GM23338 (cell line): ENCODE data around the gene PIEZO2. TPM values are rescaled to one million over a fixed set of nuclear protein-coding genes. Genes with fewer than 3 reads are reported as not detected.

ENCODE experiments used
- ATAC-seq: fragments of 200-7000 bp; cut with Tn5 transposase; 3 replicates; pipeline ENCODE4 v1.9.1; 2020
- DNase-seq: peaks from one replicate; pipeline ENCODE4 v3.0.0-alpha.2; 2015; ENCODE audit warnings: low spot score
- H2AFZ ChIP-seq: fragments of 200-600 bp; sonication (generic); 2 replicates; pipeline ENCODE4 v1.8.0; 2016; ENCODE audit warnings: antibody characterized with exemption, mild to moderate bottlenecking, moderate library complexity
- H3F3A ChIP-seq: fragments of 200-600 bp; sonication (generic); replicated peaks from 2 replicates; pipeline ENCODE4 v1.8.0; 2017; ENCODE audit warnings: antibody characterized with exemption, mixed run types, low read depth
- H3K27ac ChIP-seq: fragments of 200-600 bp; sonication (generic); 2 replicates; pipeline ENCODE4 v1.6.1; 2016; ENCODE audit warnings: low read depth
- H3K27me3 ChIP-seq: fragments of 200-600 bp; sonication (generic); 2 replicates; pipeline ENCODE4 v1.8.0; 2016; ENCODE audit warnings: mild to moderate bottlenecking, mixed run types, moderate library complexity; ENCODE audit not compliant: insufficient read depth
- H3K36me3 ChIP-seq: fragments of 200-600 bp; sonication (generic); 2 replicates; pipeline ENCODE4 v1.8.0; 2016; ENCODE audit warnings: mild to moderate bottlenecking; ENCODE audit not compliant: insufficient read depth
- H3K4me1 ChIP-seq: fragments of 200-600 bp; sonication (generic); 2 replicates; pipeline ENCODE4 v1.8.0; 2016; ENCODE audit warnings: mild to moderate bottlenecking, moderate library complexity; ENCODE audit not compliant: insufficient read depth
- H3K4me2 ChIP-seq: fragments of 200-600 bp; sonication (generic); 2 replicates; pipeline ENCODE4 v1.7.1; 2017; ENCODE audit warnings: mixed run types
- H3K4me3 ChIP-seq: fragments of 200-600 bp; sonication (generic); 2 replicates; pipeline ENCODE4 v1.6.1; 2016; ENCODE audit warnings: mixed run types
- H3K79me2 ChIP-seq: fragments of 200-600 bp; sonication (generic); replicated peaks from 2 replicates; pipeline ENCODE4 v1.8.0; 2017; ENCODE audit warnings: mild to moderate bottlenecking; ENCODE audit not compliant: insufficient read depth
- H3K9me2 ChIP-seq: fragments of 200-600 bp; sonication (generic); 2 replicates; pipeline ENCODE4 v1.8.0; 2017; ENCODE audit not compliant: insufficient read depth
- H4K20me1 ChIP-seq: fragments of 200-600 bp; sonication (generic); replicated peaks from 2 replicates; pipeline ENCODE4 v1.8.0; 2017; ENCODE audit warnings: mild to moderate bottlenecking; ENCODE audit not compliant: insufficient read depth
- H3K27ac Mint-ChIP-seq: 2 replicates; pipeline ENCODE4 v1.8.0; 2020; ENCODE audit warnings: inconsistent platforms, mild to moderate bottlenecking, moderate library complexity, mixed read lengths
- H3K27me3 Mint-ChIP-seq: 3 replicates; pipeline ENCODE4 v1.8.0; 2022; ENCODE audit warnings: low read depth, mild to moderate bottlenecking, moderate library complexity, mixed read lengths, inconsistent platforms; ENCODE audit not compliant: insufficient read depth, poor library complexity
- H3K36me3 Mint-ChIP-seq: 3 replicates; pipeline ENCODE4 v1.8.0; 2021; ENCODE audit warnings: low read depth, mild to moderate bottlenecking, inconsistent platforms, moderate library complexity, mixed read lengths
- H3K4me1 Mint-ChIP-seq: 3 replicates; pipeline ENCODE4 v1.8.0; 2020; ENCODE audit warnings: mild to moderate bottlenecking, inconsistent platforms, mixed read lengths
- H3K4me3 Mint-ChIP-seq: 3 replicates; pipeline ENCODE4 v1.8.0; 2021; ENCODE audit warnings: moderate library complexity, mild to moderate bottlenecking, inconsistent platforms, mixed read lengths
- H3K9me3 Mint-ChIP-seq: 3 replicates; pipeline ENCODE4 v1.8.0; 2020; ENCODE audit warnings: moderate library complexity, mild to moderate bottlenecking, inconsistent platforms, mixed read lengths
- CREB1 ChIP-seq: fragments of 250-450 bp; sonication (Bioruptor Pico); IDR thresholded peaks from 2 replicates; pipeline ENCODE4 v1.5.0; 2020; ENCODE audit warnings: low read depth, mild to moderate bottlenecking, moderate library complexity
- ETS1 ChIP-seq: IDR thresholded peaks from 2 replicates; pipeline ENCODE4 v1.6.1; 2016; ENCODE audit warnings: antibody characterized with exemption
- EZH2 ChIP-seq: fragments of 200-600 bp; sonication (generic); IDR thresholded peaks from one replicate; pipeline ENCODE4 v1.8.0; 2017; ENCODE audit warnings: antibody characterized with exemption, mild to moderate bottlenecking, low read depth; ENCODE audit not compliant: unreplicated experiment
- EZH2phosphoT487 ChIP-seq: fragments of 200-600 bp; sonication (generic); IDR thresholded peaks from one replicate; pipeline ENCODE4 v1.8.1; 2018; ENCODE audit warnings: antibody characterized with exemption; ENCODE audit not compliant: unreplicated experiment
- JUNB ChIP-seq: IDR thresholded peaks from one replicate; pipeline ENCODE4 v1.6.1; 2016; ENCODE audit warnings: antibody characterized with exemption; ENCODE audit not compliant: unreplicated experiment
- NANOG ChIP-seq: IDR thresholded peaks from 2 replicates; pipeline ENCODE4 v1.6.1; 2016; ENCODE audit warnings: antibody characterized with exemption, borderline replicate concordance
- POLR2AphosphoS5 ChIP-seq: IDR thresholded peaks from 2 replicates; pipeline ENCODE4 v1.6.1; 2016; ENCODE audit warnings: antibody characterized with exemption, low read depth
- STAT1 ChIP-seq: IDR thresholded peaks from one replicate; pipeline ENCODE4 v1.6.1; 2016; ENCODE audit warnings: antibody characterized with exemption; ENCODE audit not compliant: unreplicated experiment
- ZNF114 ChIP-seq: fragments of 250-450 bp; sonication (Bioruptor Pico); IDR thresholded peaks from 2 replicates; pipeline ENCODE4 v1.5.0; 2020; ENCODE audit warnings: mild to moderate bottlenecking, moderate library complexity
- ZNF331 ChIP-seq: fragments of 250-450 bp; sonication (Bioruptor Pico); IDR thresholded peaks from 2 replicates; pipeline ENCODE4 v1.5.0; 2020; ENCODE audit warnings: low read depth, mild to moderate bottlenecking, moderate library complexity
- polyA plus RNA-seq: library from polyadenylated mRNA; unstranded; fragments of >200 nt; fragmentation: Nextera tagmentation; extraction: Ambion mirVana; gene quantifications from 2 replicates; pipeline ENCODE4 v1.2.1, GENCODE V29; 2016
- total RNA-seq: library from RNA; depleted of rRNA; stranded (reverse); fragments of >200 nt; shearing (Covaris generic); gene quantifications from 2 replicates; pipeline ENCODE4 v1.2.3, GENCODE V29; 2014
- TF ChIP-seq, protein P1 (sequence below), 2 experiments: fragments of 200-600 bp in 1 of 2; sonication (generic) in 1 of 2; conservative IDR thresholded peaks; 2 replicates each; pipeline versions ENCODE4 v1.5.1 to v1.6.1; 2016 to 2017; ENCODE audit warnings: antibody characterized with exemption in 2 of 2, low read depth in 2 of 2, mild to moderate bottlenecking in 2 of 2, moderate library complexity in 1 of 2
- TF ChIP-seq, protein P2 (sequence below): fragments of 250-450 bp; sonication (Bioruptor Pico); IDR thresholded peaks from 2 replicates; pipeline ENCODE4 v1.5.0; 2020; ENCODE audit warnings: mild to moderate bottlenecking, moderate library complexity

PIEZO2 gene
- total and polyA plus RNA-seq, 2 experiments from 2014 or later, result 4.8 to 8.2 TPM

DNA sequence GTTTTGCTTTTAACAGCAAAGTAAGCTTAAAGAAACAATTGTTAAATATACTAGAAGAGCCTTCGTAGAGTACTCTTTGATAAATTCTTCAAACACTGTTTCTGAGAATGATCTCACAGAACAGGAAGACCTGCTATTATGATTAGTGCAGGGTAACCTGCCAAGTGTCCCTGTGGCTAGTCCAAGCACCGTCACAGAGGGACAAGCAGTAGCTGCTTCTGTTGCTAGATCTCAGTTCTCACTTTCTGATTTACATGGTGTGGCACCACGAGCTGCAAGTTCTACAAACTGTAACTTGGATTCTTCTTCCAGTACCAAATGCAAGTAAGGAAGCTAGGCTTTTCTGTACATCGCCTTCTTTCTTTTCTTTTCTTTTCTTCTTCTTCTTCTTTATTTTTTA lies 121.5 kb downstream of the PIEZO2 start:
- TF ChIP-seq, protein P1, sequence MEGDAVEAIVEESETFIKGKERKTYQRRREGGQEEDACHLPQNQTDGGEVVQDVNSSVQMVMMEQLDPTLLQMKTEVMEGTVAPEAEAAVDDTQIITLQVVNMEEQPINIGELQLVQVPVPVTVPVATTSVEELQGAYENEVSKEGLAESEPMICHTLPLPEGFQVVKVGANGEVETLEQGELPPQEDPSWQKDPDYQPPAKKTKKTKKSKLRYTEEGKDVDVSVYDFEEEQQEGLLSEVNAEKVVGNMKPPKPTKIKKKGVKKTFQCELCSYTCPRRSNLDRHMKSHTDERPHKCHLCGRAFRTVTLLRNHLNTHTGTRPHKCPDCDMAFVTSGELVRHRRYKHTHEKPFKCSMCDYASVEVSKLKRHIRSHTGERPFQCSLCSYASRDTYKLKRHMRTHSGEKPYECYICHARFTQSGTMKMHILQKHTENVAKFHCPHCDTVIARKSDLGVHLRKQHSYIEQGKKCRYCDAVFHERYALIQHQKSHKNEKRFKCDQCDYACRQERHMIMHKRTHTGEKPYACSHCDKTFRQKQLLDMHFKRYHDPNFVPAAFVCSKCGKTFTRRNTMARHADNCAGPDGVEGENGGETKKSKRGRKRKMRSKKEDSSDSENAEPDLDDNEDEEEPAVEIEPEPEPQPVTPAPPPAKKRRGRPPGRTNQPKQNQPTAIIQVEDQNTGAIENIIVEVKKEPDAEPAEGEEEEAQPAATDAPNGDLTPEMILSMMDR (conservative IDR thresholded peaks at IDR 0.05; ENCODE audit: low read depth in 2 of 2), result no peak
- TF ChIP-seq ETS1 (no peak), JUNB (no peak), STAT1 (no peak), NANOG (no peak), EZH2phosphoT487 (no peak), EZH2 (no peak), ZNF331 (CRISPR knock-in tag) (no peak), ZNF114 (CRISPR knock-in tag) (no peak), POLR2AphosphoS5 (no peak), CREB1 (no peak)
- TF ChIP-seq, protein P2, sequence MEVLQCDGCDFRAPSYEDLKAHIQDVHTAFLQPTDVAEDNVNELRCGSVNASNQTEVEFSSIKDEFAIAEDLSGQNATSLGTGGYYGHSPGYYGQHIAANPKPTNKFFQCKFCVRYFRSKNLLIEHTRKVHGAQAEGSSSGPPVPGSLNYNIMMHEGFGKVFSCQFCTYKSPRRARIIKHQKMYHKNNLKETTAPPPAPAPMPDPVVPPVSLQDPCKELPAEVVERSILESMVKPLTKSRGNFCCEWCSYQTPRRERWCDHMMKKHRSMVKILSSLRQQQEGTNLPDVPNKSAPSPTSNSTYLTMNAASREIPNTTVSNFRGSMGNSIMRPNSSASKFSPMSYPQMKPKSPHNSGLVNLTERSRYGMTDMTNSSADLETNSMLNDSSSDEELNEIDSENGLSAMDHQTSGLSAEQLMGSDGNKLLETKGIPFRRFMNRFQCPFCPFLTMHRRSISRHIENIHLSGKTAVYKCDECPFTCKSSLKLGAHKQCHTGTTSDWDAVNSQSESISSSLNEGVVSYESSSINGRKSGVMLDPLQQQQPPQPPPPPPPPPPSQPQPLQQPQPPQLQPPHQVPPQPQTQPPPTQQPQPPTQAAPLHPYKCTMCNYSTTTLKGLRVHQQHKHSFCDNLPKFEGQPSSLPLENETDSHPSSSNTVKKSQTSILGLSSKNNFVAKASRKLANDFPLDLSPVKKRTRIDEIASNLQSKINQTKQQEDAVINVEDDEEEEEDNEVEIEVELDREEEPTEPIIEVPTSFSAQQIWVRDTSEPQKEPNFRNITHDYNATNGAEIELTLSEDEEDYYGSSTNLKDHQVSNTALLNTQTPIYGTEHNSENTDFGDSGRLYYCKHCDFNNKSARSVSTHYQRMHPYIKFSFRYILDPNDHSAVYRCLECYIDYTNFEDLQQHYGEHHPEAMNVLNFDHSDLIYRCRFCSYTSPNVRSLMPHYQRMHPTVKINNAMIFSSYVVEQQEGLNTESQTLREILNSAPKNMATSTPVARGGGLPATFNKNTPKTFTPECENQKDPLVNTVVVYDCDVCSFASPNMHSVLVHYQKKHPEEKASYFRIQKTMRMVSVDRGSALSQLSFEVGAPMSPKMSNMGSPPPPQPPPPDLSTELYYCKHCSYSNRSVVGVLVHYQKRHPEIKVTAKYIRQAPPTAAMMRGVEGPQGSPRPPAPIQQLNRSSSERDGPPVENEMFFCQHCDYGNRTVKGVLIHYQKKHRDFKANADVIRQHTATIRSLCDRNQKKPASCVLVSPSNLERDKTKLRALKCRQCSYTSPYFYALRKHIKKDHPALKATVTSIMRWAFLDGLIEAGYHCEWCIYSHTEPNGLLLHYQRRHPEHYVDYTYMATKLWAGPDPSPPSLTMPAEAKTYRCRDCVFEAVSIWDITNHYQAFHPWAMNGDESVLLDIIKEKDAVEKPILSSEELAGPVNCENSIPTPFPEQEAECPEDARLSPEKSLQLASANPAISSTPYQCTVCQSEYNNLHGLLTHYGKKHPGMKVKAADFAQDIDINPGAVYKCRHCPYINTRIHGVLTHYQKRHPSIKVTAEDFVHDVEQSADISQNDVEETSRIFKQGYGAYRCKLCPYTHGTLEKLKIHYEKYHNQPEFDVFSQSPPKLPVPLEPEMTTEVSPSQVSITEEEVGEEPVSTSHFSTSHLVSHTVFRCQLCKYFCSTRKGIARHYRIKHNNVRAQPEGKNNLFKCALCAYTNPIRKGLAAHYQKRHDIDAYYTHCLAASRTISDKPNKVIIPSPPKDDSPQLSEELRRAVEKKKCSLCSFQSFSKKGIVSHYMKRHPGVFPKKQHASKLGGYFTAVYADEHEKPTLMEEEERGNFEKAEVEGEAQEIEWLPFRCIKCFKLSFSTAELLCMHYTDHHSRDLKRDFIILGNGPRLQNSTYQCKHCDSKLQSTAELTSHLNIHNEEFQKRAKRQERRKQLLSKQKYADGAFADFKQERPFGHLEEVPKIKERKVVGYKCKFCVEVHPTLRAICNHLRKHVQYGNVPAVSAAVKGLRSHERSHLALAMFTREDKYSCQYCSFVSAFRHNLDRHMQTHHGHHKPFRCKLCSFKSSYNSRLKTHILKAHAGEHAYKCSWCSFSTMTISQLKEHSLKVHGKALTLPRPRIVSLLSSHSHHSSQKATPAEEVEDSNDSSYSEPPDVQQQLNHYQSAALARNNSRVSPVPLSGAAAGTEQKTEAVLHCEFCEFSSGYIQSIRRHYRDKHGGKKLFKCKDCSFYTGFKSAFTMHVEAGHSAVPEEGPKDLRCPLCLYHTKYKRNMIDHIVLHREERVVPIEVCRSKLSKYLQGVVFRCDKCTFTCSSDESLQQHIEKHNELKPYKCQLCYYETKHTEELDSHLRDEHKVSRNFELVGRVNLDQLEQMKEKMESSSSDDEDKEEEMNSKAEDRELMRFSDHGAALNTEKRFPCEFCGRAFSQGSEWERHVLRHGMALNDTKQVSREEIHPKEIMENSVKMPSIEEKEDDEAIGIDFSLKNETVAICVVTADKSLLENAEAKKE, result no peak
- H3K4me3 ChIP-seq, result no peak overlapping the region
- Mint-ChIP-seq H3K27me3 (peaks cover 3% of the 10 kb centered on the region), H3K4me1 (no peaks in the 10 kb centered on the region; the same call in 2 of the 3 replicates), H3K27ac (no peak overlapping the region), H3K4me3 (no peak overlapping the region), H3K9me3 (no peaks in the 10 kb centered on the region; the same call in 2 of the 3 replicates), H3K36me3 (peaks cover 7% of the 10 kb centered on the region; the same call in 2 of the 3 replicates)
- H3K4me2 ChIP-seq, result no peak overlapping the region
- ATAC-seq (no peak), DNase-seq (no peak)
- H3K36me3 ChIP-seq, result no peaks in the 10 kb centered on the region
- H3K27me3 ChIP-seq, result no peaks in the 10 kb centered on the region
- H3K9me2 ChIP-seq, result no peaks in the 10 kb centered on the region
- H4K20me1 ChIP-seq, result no peaks in the 10 kb centered on the region
- no peaks in the 10 kb centered on the region for H3K4me1 ChIP-seq
- H3K79me2 ChIP-seq, result no peaks in the 10 kb centered on the region
- H2AFZ ChIP-seq, result no peak overlapping the region
- no peak overlapping the region for H3K27ac ChIP-seq
- H3F3A ChIP-seq, result no peaks in the 10 kb centered on the region
